Trophoblast cell (in vitro differentiated cells and primary cell): ENCODE data around the gene COL5A1.
"Not testable (repeated sequence)": the region's sequence is repeated elsewhere in the genome, so short reads cannot be mapped to it uniquely, and the experiment has no call there.

Experiments used
- DNase-seq, 2 donors: peaks; one replicate each; pipeline ENCODE4 v3.0.0-alpha.2; 2016
- H2AFZ ChIP-seq: 2 replicates; pipeline ENCODE4 v1.6.1; 2013; ENCODE audit warnings: low read length, moderate library complexity, mild to moderate bottlenecking; ENCODE audit not compliant: insufficient read depth, poor library complexity
- H2AK5ac ChIP-seq: 2 replicates; pipeline ENCODE4 v1.6.1; 2013; ENCODE audit warnings: mild to moderate bottlenecking, low read length
- H2BK120ac ChIP-seq: 2 replicates; pipeline ENCODE4 v1.6.1; 2013; ENCODE audit warnings: low read length, mild to moderate bottlenecking, moderate library complexity; ENCODE audit not compliant: insufficient read depth, poor library complexity
- H2BK12ac ChIP-seq: 2 replicates; pipeline ENCODE4 v1.6.1; 2013; ENCODE audit warnings: mild to moderate bottlenecking, low read length, moderate library complexity
- H2BK5ac ChIP-seq: 2 replicates; pipeline ENCODE4 v1.6.1; 2013; ENCODE audit warnings: low read length, low read depth, moderate library complexity, mild to moderate bottlenecking; ENCODE audit not compliant: poor library complexity
- H3K14ac ChIP-seq: 2 replicates; pipeline ENCODE4 v1.6.1; 2013; ENCODE audit warnings: mild to moderate bottlenecking, low read length
- H3K18ac ChIP-seq: 2 replicates; pipeline ENCODE4 v1.6.1; 2013; ENCODE audit warnings: mild to moderate bottlenecking, low read length
- H3K23ac ChIP-seq: 2 replicates; pipeline ENCODE4 v1.6.1; 2013; ENCODE audit warnings: low read length
- H3K27ac ChIP-seq: 2 replicates; pipeline ENCODE4 v1.5.1; 2013; ENCODE audit warnings: low read depth, mild to moderate bottlenecking, inconsistent platforms, low read length, moderate library complexity
- H3K27me3 ChIP-seq: 2 replicates; pipeline ENCODE4 v1.6.1; 2013; ENCODE audit warnings: inconsistent platforms, mild to moderate bottlenecking, low read length, moderate library complexity; ENCODE audit not compliant: insufficient read depth
- H3K36me3 ChIP-seq, 2 experiments: 1 replicate in 1 of 2; 2 replicates in 1 of 2; pipeline ENCODE4 v1.6.1; 2013; ENCODE audit warnings: low read length in 2 of 2, mild to moderate bottlenecking in 2 of 2, moderate library complexity in 1 of 2; ENCODE audit not compliant: insufficient read depth in 2 of 2, control insufficient read depth in 1 of 2
- H3K4ac ChIP-seq: 2 replicates; pipeline ENCODE4 v1.6.1; 2013; ENCODE audit warnings: low read depth, mild to moderate bottlenecking, low read length, moderate library complexity
- H3K4me1 ChIP-seq, 2 experiments: 1 replicate in 1 of 2; 2 replicates in 1 of 2; pipeline ENCODE4 v1.6.1; 2013; ENCODE audit warnings: low read length in 2 of 2, mild to moderate bottlenecking in 2 of 2, moderate library complexity in 1 of 2; ENCODE audit not compliant: insufficient read depth in 2 of 2, control insufficient read depth in 1 of 2
- H3K4me2 ChIP-seq: 2 replicates; pipeline ENCODE4 v1.6.1; 2013; ENCODE audit warnings: inconsistent platforms, mild to moderate bottlenecking, low read length, moderate library complexity
- H3K4me3 ChIP-seq: 2 replicates; pipeline ENCODE4 v1.5.1; 2013; ENCODE audit warnings: mild to moderate bottlenecking, low read depth, low read length, inconsistent platforms
- H3K79me1 ChIP-seq: one replicate; pipeline ENCODE4 v1.6.1; 2013; ENCODE audit warnings: low read length
- H3K79me2 ChIP-seq: 2 replicates; pipeline ENCODE4 v1.6.1; 2013; ENCODE audit warnings: low read length, mild to moderate bottlenecking; ENCODE audit not compliant: control insufficient read depth, insufficient read depth, poor library complexity
- H3K9ac ChIP-seq: 2 replicates; pipeline ENCODE4 v1.6.1; 2013; ENCODE audit warnings: mild to moderate bottlenecking, low read length
- H3K9me3 ChIP-seq: 2 replicates; pipeline ENCODE4 v1.6.1; 2013; ENCODE audit warnings: low read depth, mild to moderate bottlenecking, control low read depth, inconsistent platforms, low read length; ENCODE audit not compliant: insufficient read depth
- H4K12ac ChIP-seq: 2 replicates; pipeline ENCODE4 v1.6.1; 2013; ENCODE audit warnings: low read depth, mild to moderate bottlenecking, low read length, moderate library complexity
- H4K8ac ChIP-seq: 2 replicates; pipeline ENCODE4 v1.6.1; 2013; ENCODE audit warnings: low read depth, mild to moderate bottlenecking, low read length, moderate library complexity
- H4K91ac ChIP-seq: one replicate; pipeline ENCODE4 v1.6.1; 2013; ENCODE audit warnings: low read depth, mild to moderate bottlenecking, low read length, moderate library complexity
- WGBS: extraction: QIAGEN DNeasy Blood & Tissue Kit; methylation state at CpG from one replicate; pipeline ENCODE4 v1.1.7; 2013; ENCODE audit warnings: missing lambda C conversion rate; ENCODE audit not compliant: insufficient read length, insufficient coverage; ENCODE audit errors: extremely low coverage; 5-methylcytosine and 5-hydroxymethylcytosine counted together

COL5A1 gene

DNA sequence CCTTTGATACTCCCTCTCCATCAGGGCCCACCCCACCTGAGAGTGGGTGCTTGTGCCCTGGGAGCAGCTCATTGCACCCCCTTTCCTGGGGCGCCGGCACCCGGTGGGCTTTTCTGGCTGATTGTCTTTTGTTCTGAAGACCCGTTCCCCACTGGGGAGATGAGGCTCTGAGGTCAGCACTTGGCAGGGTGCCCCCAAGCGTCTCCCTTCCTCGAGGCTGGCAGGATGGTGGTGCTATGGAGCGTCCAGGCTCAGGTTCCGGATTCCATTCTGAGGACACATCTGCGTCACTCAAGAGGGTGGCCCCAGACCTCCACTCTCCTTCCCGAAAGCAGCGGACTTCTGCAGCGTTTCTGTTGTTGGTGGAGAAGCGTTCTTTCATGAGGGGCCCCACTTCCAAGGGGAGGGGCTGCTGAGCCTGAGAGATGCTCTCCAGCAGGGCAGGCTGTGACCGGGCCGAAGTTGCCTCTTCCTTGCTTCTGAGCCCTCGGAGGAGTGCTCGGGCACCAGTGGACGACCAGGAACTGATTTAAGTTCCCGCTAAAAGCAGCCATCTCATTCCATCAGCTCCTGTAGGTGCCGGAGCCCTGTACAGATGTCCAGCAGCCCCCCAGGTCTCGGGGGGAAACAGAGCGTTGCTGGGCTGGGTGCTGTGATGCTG, 42.2 kb downstream of the COL5A1 start:
- no peak overlapping the region for H3K4ac ChIP-seq
- peaks cover 8% of the 10 kb centered on the region for H3K9me3 ChIP-seq
- H4K12ac ChIP-seq = no peak overlapping the region
- H4K91ac ChIP-seq = no peak overlapping the region
- WGBS = no CpG with 5 or more reads among the region's 22 CpGs
- H3K27ac ChIP-seq = no peak overlapping the region
- no peak for DNase-seq
- no peak overlapping the region for H3K14ac ChIP-seq
- H3K79me2 ChIP-seq = peaks cover 9% of the 10 kb centered on the region
- H3K23ac ChIP-seq = no peak overlapping the region
- H2AK5ac ChIP-seq = no peak overlapping the region
- H3K4me3 ChIP-seq = no peak overlapping the region
- H3K18ac ChIP-seq = no peak overlapping the region
- H3K36me3 ChIP-seq = peaks cover 38 to 63% of the 10 kb centered on the region in 2 experiments
- no peak overlapping the region for H3K4me2 ChIP-seq
- H2BK12ac ChIP-seq = no peak overlapping the region
- no peaks in the 10 kb centered on the region for H3K27me3 ChIP-seq
- peaks cover 17% of the 10 kb centered on the region for H3K79me1 ChIP-seq
- no peak overlapping the region for H2BK120ac ChIP-seq
- peaks cover 22 to 37% of the 10 kb centered on the region in 2 experiments for H3K4me1 ChIP-seq
- no peak overlapping the region for H3K9ac ChIP-seq
- no peak overlapping the region for H2AFZ ChIP-seq
- no peak overlapping the region for H4K8ac ChIP-seq
- H2BK5ac ChIP-seq = no peak overlapping the region

DNA sequence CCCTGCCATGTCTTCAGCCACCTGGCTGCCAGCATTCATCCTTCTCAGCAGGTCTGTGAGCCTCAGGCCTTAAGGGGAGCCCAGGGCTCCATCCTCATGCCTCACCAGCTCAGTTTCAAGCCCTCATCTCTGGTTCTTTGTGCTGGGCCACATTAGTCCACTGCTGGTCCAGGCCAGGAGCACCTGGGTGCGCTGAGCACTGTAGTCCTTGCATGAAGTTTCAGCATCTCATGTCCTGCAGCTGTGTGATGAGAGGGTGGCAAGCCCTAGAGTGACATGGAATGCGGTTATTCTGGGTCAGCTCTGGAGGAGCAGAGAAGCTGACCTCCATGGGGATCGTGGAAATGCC, 42.7 kb downstream of the COL5A1 start:
- no peak overlapping the region for H3K4ac ChIP-seq
- H3K4me2 ChIP-seq = no peak overlapping the region
- no peak overlapping the region for H2AFZ ChIP-seq
- H3K27ac ChIP-seq = no peak overlapping the region
- DNase-seq = no peak
- no peaks in the 10 kb centered on the region for H3K27me3 ChIP-seq
- no peak overlapping the region for H3K23ac ChIP-seq
- no peak overlapping the region for H3K4me3 ChIP-seq
- no peak overlapping the region for H2BK12ac ChIP-seq
- H3K36me3 ChIP-seq = peaks cover 43 to 68% of the 10 kb centered on the region in 2 experiments
- H4K91ac ChIP-seq = no peak overlapping the region
- no peak overlapping the region for H2BK120ac ChIP-seq
- no peak overlapping the region for H2BK5ac ChIP-seq
- WGBS = no CpG with 5 or more reads among the region's 3 CpGs
- no peak overlapping the region for H3K18ac ChIP-seq
- H3K9ac ChIP-seq = no peak overlapping the region
- no peak overlapping the region for H4K8ac ChIP-seq
- peaks cover 22 to 39% of the 10 kb centered on the region in 2 experiments for H3K4me1 ChIP-seq
- no peak overlapping the region for H4K12ac ChIP-seq
- peaks cover 17% of the 10 kb centered on the region for H3K79me1 ChIP-seq
- H2AK5ac ChIP-seq = no peak overlapping the region
- peaks cover 8% of the 10 kb centered on the region for H3K9me3 ChIP-seq
- no peak overlapping the region for H3K14ac ChIP-seq
- peaks cover 11% of the 10 kb centered on the region for H3K79me2 ChIP-seq

DNA sequence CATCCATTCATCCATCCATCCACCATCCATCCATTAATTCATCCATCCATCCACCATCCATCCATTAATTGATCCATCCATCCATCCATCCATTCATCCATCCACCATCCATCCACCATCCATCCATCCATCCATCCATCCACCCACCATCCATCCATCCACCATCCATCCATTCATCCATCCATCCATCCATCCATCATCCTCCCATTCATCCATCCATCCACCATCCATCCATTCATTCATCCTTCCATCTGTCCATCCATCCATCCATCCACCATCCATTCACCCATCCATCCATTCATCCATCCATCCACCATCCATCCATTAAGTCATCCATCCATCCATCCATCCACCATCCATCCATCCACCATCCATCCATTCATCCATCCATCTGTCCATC, 43.3 kb downstream of the COL5A1 start:
- H4K91ac ChIP-seq, H2BK5ac ChIP-seq, H3K27ac ChIP-seq, H3K4ac ChIP-seq, H3K4me3 ChIP-seq, H3K9ac ChIP-seq, H3K14ac ChIP-seq, H3K18ac ChIP-seq, H3K23ac ChIP-seq, DNase-seq, H2AK5ac ChIP-seq, H2AFZ ChIP-seq, H3K4me2 ChIP-seq, H4K12ac ChIP-seq, H2BK120ac ChIP-seq, H4K8ac ChIP-seq, H3K9me3 ChIP-seq, H3K79me2 ChIP-seq, H2BK12ac ChIP-seq, H3K27me3 ChIP-seq: not testable (repeated sequence)
- Histone ChIP-seq H3K79me1 (peaks cover 16% of the 10 kb centered on the region), H3K36me3 (peaks cover 48 to 73% of the 10 kb centered on the region in 2 experiments), H3K4me1 (peaks cover 20 to 37% of the 10 kb centered on the region in 2 experiments)

DNA sequence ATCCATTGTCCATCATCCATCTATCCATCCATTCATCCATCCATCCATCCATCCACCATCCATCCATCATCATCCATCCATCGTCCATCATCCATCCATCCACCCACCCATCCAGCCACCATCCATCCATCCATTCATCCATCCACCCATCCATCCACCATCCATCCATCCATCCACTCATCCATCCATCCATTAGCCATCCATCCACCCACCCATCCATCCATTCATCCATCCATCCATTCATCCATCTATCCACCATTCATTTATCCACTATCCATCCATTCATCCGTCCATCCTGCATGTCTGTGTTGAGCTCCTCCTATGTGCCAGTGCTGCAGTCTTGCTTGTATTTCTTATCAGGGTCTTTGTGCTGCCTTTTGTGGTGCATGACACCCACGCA, 44.2 kb downstream of the COL5A1 start:
- H3K14ac ChIP-seq = no peak overlapping the region
- no peak overlapping the region for H4K91ac ChIP-seq
- H3K79me2 ChIP-seq = peaks cover 10% of the 10 kb centered on the region
- H2AK5ac ChIP-seq = no peak overlapping the region
- H3K4me3 ChIP-seq = no peak overlapping the region
- H2BK5ac ChIP-seq = no peak overlapping the region
- no peak overlapping the region for H3K18ac ChIP-seq
- H3K4ac ChIP-seq = no peak overlapping the region
- H3K36me3 ChIP-seq = peaks cover 57 to 76% of the 10 kb centered on the region in 2 experiments
- H2BK12ac ChIP-seq = no peak overlapping the region
- 100% methylated on average over 2 of the region's 3 CpGs for WGBS
- H3K27me3 ChIP-seq = no peaks in the 10 kb centered on the region
- peaks cover 8% of the 10 kb centered on the region for H3K9me3 ChIP-seq
- H3K79me1 ChIP-seq = peaks cover 10% of the 10 kb centered on the region
- H3K4me2 ChIP-seq = no peak overlapping the region
- H3K23ac ChIP-seq = no peak overlapping the region
- H3K4me1 ChIP-seq = peaks cover 17 to 33% of the 10 kb centered on the region in 2 experiments
- H3K9ac ChIP-seq = no peak overlapping the region
- no peak overlapping the region for H2AFZ ChIP-seq
- H3K27ac ChIP-seq = no peak overlapping the region
- no peak overlapping the region for H4K12ac ChIP-seq
- DNase-seq = no peak
- H4K8ac ChIP-seq = no peak overlapping the region
- H2BK120ac ChIP-seq = no peak overlapping the region
